Liver (tissue), 9 donors: ENCODE measurements around the gene CCDC80. TPM values are rescaled to one million over a fixed set of nuclear protein-coding genes. Genes with fewer than 3 reads are reported as not detected.

Experiments used
- DNase-seq: peaks from one replicate; pipeline ENCODE4 v3.0.0-alpha.2; 2017; ENCODE audit warnings: low spot score
- H3K27ac ChIP-seq, 2 donors: one replicate each; pipeline ENCODE4 v1.7.0; 2013; ENCODE audit warnings: inconsistent platforms in 2 of 2, low read length in 2 of 2, control low read depth in 1 of 2, low read depth in 1 of 2, mild to moderate bottlenecking in 1 of 2
- H3K27me3 ChIP-seq, 4 donors: one replicate each; pipeline versions ENCODE4 v1.6.1 to v1.7.0; 2013; ENCODE audit warnings: low read length in 3 of 4, inconsistent platforms in 1 of 4, mild to moderate bottlenecking in 1 of 4, moderate library complexity in 1 of 4; ENCODE audit not compliant: control insufficient read depth in 4 of 4, insufficient read depth in 4 of 4
- H3K36me3 ChIP-seq, 4 donors: one replicate each; pipeline versions ENCODE4 v1.6.1 to v1.7.0; 2013; ENCODE audit warnings: low read length in 3 of 4, mild to moderate bottlenecking in 3 of 4, low read depth in 1 of 4, moderate library complexity in 1 of 4; ENCODE audit not compliant: control insufficient read depth in 4 of 4, insufficient read depth in 3 of 4
- H3K4me1 ChIP-seq, 4 donors: one replicate each; pipeline versions ENCODE4 v1.6.1 to v1.7.0; 2013; ENCODE audit warnings: low read length in 3 of 4, mild to moderate bottlenecking in 3 of 4, moderate library complexity in 1 of 4; ENCODE audit not compliant: control insufficient read depth in 4 of 4, insufficient read depth in 4 of 4
- H3K4me3 ChIP-seq, 3 donors: one replicate each; pipeline versions ENCODE4 v1.6.1 to v1.7.0; 2013; ENCODE audit warnings: low read length in 3 of 3, control low read depth in 1 of 3, low read depth in 1 of 3, mild to moderate bottlenecking in 1 of 3
- H3K9ac ChIP-seq, 2 donors: one replicate each; pipeline ENCODE4 v1.7.0; 2013; ENCODE audit warnings: low read length in 2 of 2, mild to moderate bottlenecking in 2 of 2, moderate library complexity in 2 of 2, control low read depth in 1 of 2, low read depth in 1 of 2
- H3K9me3 ChIP-seq, 4 donors: one replicate each; pipeline versions ENCODE4 v1.6.1 to v1.7.0; 2013; ENCODE audit warnings: low read length in 3 of 4; ENCODE audit not compliant: control insufficient read depth in 4 of 4
- EGR1 ChIP-seq, 2 donors: IDR thresholded peaks; 2 replicates each; pipeline ENCODE4 v1.6.1; 2016 to 2018; ENCODE audit warnings: antibody characterized with exemption in 2 of 2, low read depth in 2 of 2
- FOXA1 ChIP-seq: IDR thresholded peaks from 2 replicates; pipeline ENCODE4 v1.6.1; 2016; ENCODE audit warnings: antibody characterized with exemption
- FOXA2 ChIP-seq: IDR thresholded peaks from 2 replicates; pipeline ENCODE4 v1.6.1; 2016; ENCODE audit warnings: antibody characterized with exemption
- GABPA ChIP-seq, 2 donors: IDR thresholded peaks in 1 of 2; conservative IDR thresholded peaks in 1 of 2; 2 replicates each; pipeline ENCODE4 v1.6.1; 2016; ENCODE audit warnings: antibody characterized with exemption in 2 of 2, mild to moderate bottlenecking in 1 of 2, moderate library complexity in 1 of 2
- HNF4A ChIP-seq, 2 donors: conservative IDR thresholded peaks; 2 replicates each; pipeline ENCODE4 v1.6.1; 2016; ENCODE audit warnings: antibody characterized with exemption in 2 of 2, mild to moderate bottlenecking in 2 of 2
- HNF4G ChIP-seq: IDR thresholded peaks from 2 replicates; pipeline ENCODE4 v1.6.1; 2016; ENCODE audit warnings: antibody characterized with exemption
- JUND ChIP-seq, 2 donors: IDR thresholded peaks; 2 replicates each; pipeline ENCODE4 v1.6.1; 2016; ENCODE audit warnings: antibody characterized with exemption in 2 of 2
- NR2F2 ChIP-seq: IDR thresholded peaks from 2 replicates; pipeline ENCODE4 v1.6.1; 2016; ENCODE audit warnings: antibody characterized with exemption
- RXRA ChIP-seq, 2 donors: IDR thresholded peaks; 2 replicates each; pipeline ENCODE4 v1.6.1; 2017 to 2018; ENCODE audit warnings: antibody characterized with exemption in 2 of 2, mild to moderate bottlenecking in 1 of 2
- SP1 ChIP-seq: IDR thresholded peaks from 2 replicates; pipeline ENCODE4 v1.6.1; 2018; ENCODE audit warnings: antibody characterized with exemption, mild to moderate bottlenecking
- TAF1 ChIP-seq: conservative IDR thresholded peaks from 2 replicates; pipeline ENCODE4 v1.6.1; 2016; ENCODE audit warnings: antibody characterized with exemption, mild to moderate bottlenecking
- YY1 ChIP-seq: IDR thresholded peaks from 2 replicates; pipeline ENCODE4 v1.6.1; 2016; ENCODE audit warnings: antibody characterized with exemption, mild to moderate bottlenecking
- WGBS: extraction: QIAGEN DNeasy Blood & Tissue Kit; methylation state at CpG from one replicate; pipeline ENCODE4 v1.1.7; 2013; 5-methylcytosine and 5-hydroxymethylcytosine counted together
- polyA plus RNA-seq, 2 donors: library from polyadenylated mRNA; stranded (reverse) in 1 of 2; unstranded in 1 of 2; fragments of 200-250 nt in 1 of 2; fragments of >200 nt in 1 of 2; fragmentation: Nextera tagmentation in 1 of 2; extraction: Ambion mirVana in 1 of 2; gene quantifications; one replicate each; pipeline versions ENCODE4 v1.2.1 to v1.2.3, GENCODE V29; 2013 to 2015
- total RNA-seq, 2 donors: library from RNA; depleted of rRNA; stranded (reverse); fragments of >200 nt; gene quantifications; one replicate each; pipeline ENCODE4 v1.2.3, GENCODE V29; 2014
- TF ChIP-seq, protein P1 (sequence below): fragments of 150-350 bp; IDR thresholded peaks from 2 replicates; pipeline ENCODE4 v1.5.1; 2017; ENCODE audit warnings: improper control_type of control experiment, low read depth, low read length; ENCODE audit not compliant: missing input control
- TF ChIP-seq, protein P2 (sequence below): IDR thresholded peaks from 2 replicates; pipeline ENCODE4 v1.6.1; 2016; ENCODE audit warnings: antibody characterized with exemption
- TF ChIP-seq, protein P3 (sequence below): IDR thresholded peaks from 2 replicates; pipeline ENCODE4 v1.6.1; 2016; ENCODE audit warnings: antibody characterized with exemption
- TF ChIP-seq, protein P4 (sequence below): IDR thresholded peaks from 2 replicates; pipeline ENCODE4 v1.6.1; 2016; ENCODE audit warnings: antibody characterized with exemption
- donor health status: healthy.
- donor health status: healthy.
- donor health status: healthy.
- donor health status: healthy.
- donor health status: healthy.

CCDC80 gene
- total and polyA plus RNA-seq, 4 donors = 0.17 to 2.1 (median 1.1) TPM

DNA sequence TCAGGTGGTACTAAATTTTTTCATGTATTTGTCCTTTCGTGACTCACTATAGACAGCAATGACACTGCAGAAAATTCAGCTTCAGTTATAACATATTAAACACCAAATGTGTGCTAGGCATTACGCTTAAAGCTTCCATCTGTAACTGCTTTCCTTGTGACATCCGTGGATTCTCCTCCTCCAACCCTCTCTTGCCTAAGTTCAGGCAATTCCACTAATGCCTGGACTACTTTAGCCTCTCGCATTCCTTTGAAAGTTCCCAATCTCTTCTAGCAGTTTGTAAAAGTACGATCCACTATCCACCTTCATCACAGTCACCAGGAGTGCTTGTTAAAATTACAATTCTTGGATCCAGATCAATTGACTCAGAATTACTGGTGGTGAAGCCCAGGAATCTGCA, 17.7 kb downstream of the CCDC80 start (continued):
- no peak for TF ChIP-seq HNF4G

DNA sequence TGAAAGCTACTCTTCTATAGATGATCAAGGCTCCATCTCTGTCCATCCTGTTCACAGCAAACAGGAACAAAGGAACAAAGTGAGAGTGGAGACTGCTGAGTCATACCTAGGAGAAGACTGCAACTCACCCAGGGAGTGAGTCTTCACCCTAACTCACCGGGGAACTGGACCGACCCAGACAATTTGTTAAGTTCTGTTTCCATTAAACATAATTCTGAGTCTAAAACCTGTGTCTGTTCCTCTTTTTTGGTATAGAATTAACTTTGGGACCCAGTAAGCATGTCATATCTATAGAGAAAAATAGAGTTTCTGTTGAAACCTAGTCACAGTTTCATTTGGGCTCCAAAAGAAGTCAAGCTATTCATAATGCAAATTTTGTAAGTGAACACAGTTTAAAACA, 21.6 kb downstream of the CCDC80 start:
- 90% methylated on average over 2 of the region's 2 CpGs for WGBS
- DNase-seq = no peak
- Histone ChIP-seq H3K27ac (no peak overlapping the region), H3K9me3 (no peaks in the 10 kb centered on the region), H3K27me3 (peaks cover 0 to 8% (median 0%) of the 10 kb centered on the region in 4 donors), H3K4me3 (no peak overlapping the region), H3K4me1 (no peaks in the 10 kb centered on the region), H3K36me3 (no peaks in the 10 kb centered on the region), H3K9ac (no peak overlapping the region)
- no peak for TF ChIP-seq SP1
- no peak for TF ChIP-seq FOXA1
- no peak for TF ChIP-seq EGR1 (IDR thresholded peaks at IDR 0.05; ENCODE audit: low read depth in 2 of 2)
- TF ChIP-seq GABPA (IDR thresholded peaks at IDR 0.05 in 1 of 2, conservative IDR thresholded peaks at IDR 0.05 in 1 of 2) = no peak
- no peak for TF ChIP-seq JUND (IDR thresholded peaks at IDR 0.05)
- TF ChIP-seq NR2F2 = no peak
- TF ChIP-seq, protein P1, sequence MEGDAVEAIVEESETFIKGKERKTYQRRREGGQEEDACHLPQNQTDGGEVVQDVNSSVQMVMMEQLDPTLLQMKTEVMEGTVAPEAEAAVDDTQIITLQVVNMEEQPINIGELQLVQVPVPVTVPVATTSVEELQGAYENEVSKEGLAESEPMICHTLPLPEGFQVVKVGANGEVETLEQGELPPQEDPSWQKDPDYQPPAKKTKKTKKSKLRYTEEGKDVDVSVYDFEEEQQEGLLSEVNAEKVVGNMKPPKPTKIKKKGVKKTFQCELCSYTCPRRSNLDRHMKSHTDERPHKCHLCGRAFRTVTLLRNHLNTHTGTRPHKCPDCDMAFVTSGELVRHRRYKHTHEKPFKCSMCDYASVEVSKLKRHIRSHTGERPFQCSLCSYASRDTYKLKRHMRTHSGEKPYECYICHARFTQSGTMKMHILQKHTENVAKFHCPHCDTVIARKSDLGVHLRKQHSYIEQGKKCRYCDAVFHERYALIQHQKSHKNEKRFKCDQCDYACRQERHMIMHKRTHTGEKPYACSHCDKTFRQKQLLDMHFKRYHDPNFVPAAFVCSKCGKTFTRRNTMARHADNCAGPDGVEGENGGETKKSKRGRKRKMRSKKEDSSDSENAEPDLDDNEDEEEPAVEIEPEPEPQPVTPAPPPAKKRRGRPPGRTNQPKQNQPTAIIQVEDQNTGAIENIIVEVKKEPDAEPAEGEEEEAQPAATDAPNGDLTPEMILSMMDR = no peak
- TF ChIP-seq HNF4A (conservative IDR thresholded peaks at IDR 0.05) = no peak
- no peak for TF ChIP-seq TAF1
- TF ChIP-seq, protein P2, sequence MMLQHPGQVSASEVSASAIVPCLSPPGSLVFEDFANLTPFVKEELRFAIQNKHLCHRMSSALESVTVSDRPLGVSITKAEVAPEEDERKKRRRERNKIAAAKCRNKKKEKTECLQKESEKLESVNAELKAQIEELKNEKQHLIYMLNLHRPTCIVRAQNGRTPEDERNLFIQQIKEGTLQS = no peak
- TF ChIP-seq HNF4G = no peak
- TF ChIP-seq FOXA2 = no peak
- TF ChIP-seq, protein P3, sequence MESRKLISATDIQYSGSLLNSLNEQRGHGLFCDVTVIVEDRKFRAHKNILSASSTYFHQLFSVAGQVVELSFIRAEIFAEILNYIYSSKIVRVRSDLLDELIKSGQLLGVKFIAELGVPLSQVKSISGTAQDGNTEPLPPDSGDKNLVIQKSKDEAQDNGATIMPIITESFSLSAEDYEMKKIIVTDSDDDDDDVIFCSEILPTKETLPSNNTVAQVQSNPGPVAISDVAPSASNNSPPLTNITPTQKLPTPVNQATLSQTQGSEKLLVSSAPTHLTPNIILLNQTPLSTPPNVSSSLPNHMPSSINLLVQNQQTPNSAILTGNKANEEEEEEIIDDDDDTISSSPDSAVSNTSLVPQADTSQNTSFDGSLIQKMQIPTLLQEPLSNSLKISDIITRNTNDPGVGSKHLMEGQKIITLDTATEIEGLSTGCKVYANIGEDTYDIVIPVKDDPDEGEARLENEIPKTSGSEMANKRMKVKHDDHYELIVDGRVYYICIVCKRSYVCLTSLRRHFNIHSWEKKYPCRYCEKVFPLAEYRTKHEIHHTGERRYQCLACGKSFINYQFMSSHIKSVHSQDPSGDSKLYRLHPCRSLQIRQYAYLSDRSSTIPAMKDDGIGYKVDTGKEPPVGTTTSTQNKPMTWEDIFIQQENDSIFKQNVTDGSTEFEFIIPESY = no peak
- TF ChIP-seq YY1 = no peak

DNA sequence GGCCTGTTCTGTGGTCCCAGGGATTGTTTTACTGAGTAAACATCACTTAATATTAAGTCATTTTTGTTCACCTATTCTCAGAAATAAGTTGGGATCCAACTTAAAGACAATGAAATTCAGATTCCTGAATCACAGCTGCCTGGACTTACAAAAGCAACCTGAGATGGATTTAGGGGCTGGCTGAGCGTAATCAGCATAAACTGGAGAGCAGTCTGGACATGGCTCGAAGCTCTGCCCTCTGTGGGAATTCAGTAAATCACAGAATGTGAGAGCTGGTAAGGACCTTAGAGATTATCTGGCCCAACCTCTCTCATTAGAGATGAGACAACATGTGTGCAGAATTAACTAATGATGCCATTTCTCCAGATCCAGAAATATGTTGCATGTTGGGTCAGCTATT, 23.7 kb downstream of the CCDC80 start:
- no peaks in the 10 kb centered on the region for H3K36me3 ChIP-seq
- no peak for DNase-seq
- WGBS = 92% methylated on average over 2 of the region's 2 CpGs

More for the DNA sequence above, 23.7 kb downstream of the CCDC80 start:
- Histone ChIP-seq H3K9me3 (no peaks in the 10 kb centered on the region), H3K27me3 (peaks cover 0 to 4% (median 0%) of the 10 kb centered on the region in 4 donors), H3K27ac (no peak overlapping the region), H3K9ac (no peak overlapping the region), H3K4me3 (no peak overlapping the region), H3K4me1 (no peaks in the 10 kb centered on the region)
- no peak for TF ChIP-seq HNF4G
- no peak for TF ChIP-seq EGR1 (IDR thresholded peaks at IDR 0.05; ENCODE audit: low read depth in 2 of 2)
- TF ChIP-seq FOXA1 = no peak
- no peak for TF ChIP-seq SP1
- TF ChIP-seq, protein P3 = no peak
- TF ChIP-seq GABPA (IDR thresholded peaks at IDR 0.05 in 1 of 2, conservative IDR thresholded peaks at IDR 0.05 in 1 of 2) = no peak
- no peak for TF ChIP-seq RXRA (IDR thresholded peaks at IDR 0.05)
- TF ChIP-seq, protein P1 = no peak
- TF ChIP-seq JUND (IDR thresholded peaks at IDR 0.05) = no peak
- TF ChIP-seq, protein P4, sequence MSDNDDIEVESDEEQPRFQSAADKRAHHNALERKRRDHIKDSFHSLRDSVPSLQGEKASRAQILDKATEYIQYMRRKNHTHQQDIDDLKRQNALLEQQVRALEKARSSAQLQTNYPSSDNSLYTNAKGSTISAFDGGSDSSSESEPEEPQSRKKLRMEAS = no peak
- TF ChIP-seq NR2F2 = no peak
